IMR-90 (cell line): ENCODE data around the gene LYPD6. TPM values are rescaled to one million over a fixed set of nuclear protein-coding genes. Genes with fewer than 3 reads are reported as not detected.

Source experiments
- ATAC-seq: fragments of 200-7000 bp; cut with Tn5 transposase; 2 replicates; pipeline ENCODE4 v1.9.1; 2020; ENCODE audit warnings: low read depth, mild to moderate bottlenecking, moderate library complexity
- BruUV-seq: library from RNA; stranded (reverse); fragments of 400-500 nt; replicated peaks from 2 replicates; lab custom pipeline; 2021; lab: Mats Ljungman, UMichigan
- CTCF ChIA-PET: fragments of 300-600 bp; formaldehyde crosslinking; extraction: SDS; loops from one replicate; lab custom pipeline; 2021; ENCODE audit warnings: antibody characterized with exemption; lab: Yijun Ruan, JAX
- POLR2A ChIA-PET: fragments of 300-600 bp; sonication (Branson Sonifier 250); formaldehyde crosslinking; loops from one replicate; lab custom pipeline; 2022; ENCODE audit warnings: antibody characterized with exemption; ENCODE audit not compliant: unreplicated experiment; lab: Charles Lee
- DNase-seq: peaks from one replicate; pipeline ENCODE4 v3.0.0; 2013
- H2AFZ ChIP-seq: replicated peaks from 2 replicates; pipeline ENCODE3; 2013; ENCODE audit warnings: low read length, mild to moderate bottlenecking; ENCODE audit not compliant: poor library complexity
- H2AK5ac ChIP-seq: 2 replicates; pipeline ENCODE4 v1.6.1; 2013; ENCODE audit warnings: low read depth, low read length, inconsistent platforms
- H2AK9ac ChIP-seq: replicated peaks from 2 replicates; pipeline ENCODE3; 2013; ENCODE audit warnings: mild to moderate bottlenecking, low read depth, low read length, moderate library complexity; ENCODE audit not compliant: poor library complexity
- H2BK120ac ChIP-seq: 2 replicates; pipeline ENCODE4 v1.6.1; 2013; ENCODE audit warnings: low read depth, low read length, inconsistent platforms
- H2BK15ac ChIP-seq: 3 replicates; pipeline ENCODE4 v1.6.1; 2013; ENCODE audit warnings: low read depth, low read length, inconsistent platforms
- H2BK20ac ChIP-seq: 2 replicates; pipeline ENCODE4 v1.6.1; 2013; ENCODE audit warnings: low read depth, mild to moderate bottlenecking, inconsistent platforms, low read length, moderate library complexity
- H2BK5ac ChIP-seq: 2 replicates; pipeline ENCODE4 v1.6.1; 2013; ENCODE audit warnings: mild to moderate bottlenecking, low read depth, low read length, inconsistent platforms; ENCODE audit not compliant: poor library complexity, severe bottlenecking
- H3K14ac ChIP-seq: replicated peaks from 2 replicates; pipeline ENCODE4 v1.6.1; 2013; ENCODE audit warnings: low read depth, low read length, inconsistent platforms
- H3K18ac ChIP-seq: 2 replicates; pipeline ENCODE4 v1.6.1; 2013; ENCODE audit warnings: low read depth, low read length, control low read depth
- H3K23ac ChIP-seq: 2 replicates; pipeline ENCODE4 v1.6.1; 2013; ENCODE audit warnings: low read depth, low read length, inconsistent platforms
- H3K27ac ChIP-seq: 2 replicates; pipeline ENCODE4 v1.5.1; 2013; ENCODE audit warnings: mild to moderate bottlenecking, control low read depth, low read length; ENCODE audit not compliant: insufficient read depth
- H3K27me3 ChIP-seq: 2 replicates; pipeline ENCODE4 v1.6.1; 2013; ENCODE audit warnings: low read length; ENCODE audit not compliant: control insufficient read depth, insufficient read depth
- H3K36me3 ChIP-seq: 2 replicates; pipeline ENCODE4 v1.6.1; 2013; ENCODE audit warnings: low read length, mixed read lengths; ENCODE audit not compliant: control insufficient read depth, insufficient read depth
- H3K4ac ChIP-seq: 2 replicates; pipeline ENCODE4 v1.6.1; 2013; ENCODE audit warnings: low read depth, low read length, inconsistent platforms
- H3K4me1 ChIP-seq: 2 replicates; pipeline ENCODE4 v1.6.1; 2013; ENCODE audit warnings: low read length, mixed read lengths; ENCODE audit not compliant: control insufficient read depth, insufficient read depth
- H3K4me2 ChIP-seq: 2 replicates; pipeline ENCODE4 v1.6.1; 2013; ENCODE audit warnings: low read depth, mild to moderate bottlenecking, control low read depth, low read length, moderate library complexity
- H3K4me3 ChIP-seq: 2 replicates; pipeline ENCODE4 v1.5.1; 2013; ENCODE audit warnings: low read depth, mild to moderate bottlenecking, control low read depth, low read length, moderate library complexity; ENCODE audit not compliant: insufficient read depth
- H3K56ac ChIP-seq: 2 replicates; pipeline ENCODE4 v1.6.1; 2013; ENCODE audit warnings: low read length, inconsistent platforms; ENCODE audit not compliant: insufficient read depth; ENCODE audit errors: extremely low read depth
- H3K79me1 ChIP-seq, 2 experiments: 2 replicates each; pipeline ENCODE4 v1.6.1; 2013; ENCODE audit warnings: low read length in 2 of 2, inconsistent platforms in 1 of 2, low read depth in 1 of 2
- H3K9ac ChIP-seq: 2 replicates; pipeline ENCODE4 v1.6.1; 2013; ENCODE audit warnings: low read depth, low read length, control low read depth
- H3K9me1 ChIP-seq: 2 replicates; pipeline ENCODE4 v1.6.1; 2013; ENCODE audit warnings: low read length, inconsistent platforms; ENCODE audit not compliant: insufficient read depth
- H3K9me3 ChIP-seq: 2 replicates; pipeline ENCODE4 v1.6.1; 2013; ENCODE audit warnings: low read length; ENCODE audit not compliant: control insufficient read depth, insufficient read depth
- H4K20me1 ChIP-seq: 2 replicates; pipeline ENCODE4 v1.6.1; 2013; ENCODE audit warnings: low read length, inconsistent platforms; ENCODE audit not compliant: insufficient read depth
- H4K5ac ChIP-seq: 2 replicates; pipeline ENCODE4 v1.6.1; 2013; ENCODE audit warnings: mild to moderate bottlenecking, low read depth, low read length, control low read depth
- H4K8ac ChIP-seq, 2 experiments: 2 replicates each; pipeline ENCODE4 v1.6.1; 2013; ENCODE audit warnings: low read depth in 2 of 2, low read length in 2 of 2, control low read depth in 1 of 2, inconsistent platforms in 1 of 2
- H4K91ac ChIP-seq: 2 replicates; pipeline ENCODE4 v1.6.1; 2013; ENCODE audit warnings: low read depth, low read length, inconsistent platforms; ENCODE audit not compliant: insufficient read depth
- MXI1 ChIP-seq: IDR thresholded peaks from 2 replicates; pipeline ENCODE4 v1.6.1; 2012; ENCODE audit warnings: low read depth, mild to moderate bottlenecking, low read length, moderate library complexity, borderline replicate concordance
- POLR2A ChIP-seq: IDR thresholded peaks from 2 replicates; pipeline ENCODE4 v1.6.1; 2012; ENCODE audit warnings: mild to moderate bottlenecking, low read depth, low read length
- WGBS, 2 experiments: methylation state at CpG; one replicate each; pipeline versions ENCODE4 v1.1.5 to v1.1.7; 2013; ENCODE audit warnings: missing lambda C conversion rate in 2 of 2; ENCODE audit not compliant: insufficient read length in 1 of 2; ENCODE audit errors: extremely low coverage in 2 of 2; 5-methylcytosine and 5-hydroxymethylcytosine counted together
- dilution Hi-C: fragments of 300-500 bp; cut with HindIII; formaldehyde crosslinking; loops from one replicate; pipeline ENCODE4 v1.14.3; 2018; ENCODE audit warnings: low sequenced_read_pairs; ENCODE audit not compliant: unreplicated experiment
- in situ Hi-C: fragments of 300-500 bp; cut with MboI; formaldehyde crosslinking; loops from 3 replicates; pipeline ENCODE4 v1.14.3; 2019; ENCODE audit warnings: low sequenced_read_pairs, inconsistent platforms, mixed read lengths
- intact Hi-C: fragments of 100-400 bp; cut with micrococcal nuclease; formaldehyde crosslinking; loops from 2 replicates; pipeline ENCODE4 v1.10.0; 2022
- polyA plus RNA-seq, 3 experiments: library from polyadenylated mRNA; depleted of rRNA; stranded (reverse); fragments of >200 nt; gene quantifications; 2 replicates each; pipeline ENCODE4 v1.2.3, GENCODE V29; 2012; ENCODE audit warnings: low replicate concordance in 1 of 3
- total RNA-seq: library from RNA; depleted of rRNA; stranded (reverse); fragments of >200 nt; gene quantifications from 2 replicates; pipeline ENCODE4 v1.2.3, GENCODE V29; 2012
- TF ChIP-seq, protein P1 (sequence below): fragments of 150-350 bp; IDR thresholded peaks from 2 replicates; pipeline ENCODE4 v1.6.1; 2017; ENCODE audit warnings: mild to moderate bottlenecking, antibody characterized with exemption, low read length, low read depth

Gene LYPD6
- total and polyA plus RNA-seq, 2 of the 4 experiments (the other 2 are of a cell fraction): 0.87 to 0.90 TPM

DNA sequence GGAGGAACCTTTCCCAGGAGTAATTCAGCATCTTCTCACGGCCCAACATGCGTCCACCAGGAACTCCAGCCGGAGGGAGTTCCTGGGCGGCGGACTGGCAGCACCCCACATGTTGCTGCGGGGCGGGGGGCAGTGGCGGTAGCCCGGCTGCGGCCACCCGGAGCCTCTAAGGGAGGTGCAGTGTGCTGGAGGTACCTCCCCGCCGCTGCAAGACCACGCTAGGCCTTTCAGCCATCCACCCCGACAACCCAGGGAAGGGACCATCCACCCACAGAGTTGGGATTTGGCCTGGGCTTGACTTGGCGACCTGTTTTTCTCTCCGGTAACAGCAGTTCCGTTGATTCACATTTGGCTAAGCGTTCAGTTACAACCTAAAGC, 625 bp downstream of the LYPD6 start:
- WGBS, 2 experiments: 6% methylated on average over 7 of the region's 19 CpGs; no CpG with 5 or more reads in 1 of the 2 experiments
- BruUV-seq: no TSS peak
- Histone ChIP-seq H3K9ac (no peak overlapping the region), H3K36me3 (no peaks in the 10 kb centered on the region), H3K4me2 (peak overlapping the region; percentile 77), H2BK5ac (no peak overlapping the region), H3K27me3 (peaks cover 14% of the 10 kb centered on the region), H3K27ac (no peak overlapping the region), H3K4me1 (0 out of 2 replicates have a peak, but pooled peaks cover 3% of the 10 kb centered on the region), H4K8ac (no peak overlapping the region), H3K14ac (no peak overlapping the region), H2BK20ac (no peak overlapping the region), H2AK5ac (no peak overlapping the region), H3K4me3 (peak overlapping the region; percentile 56; the same call in 1 of the 2 replicates), H3K4ac (no peak overlapping the region; the same call in 1 of the 2 replicates), H2BK120ac (no peak overlapping the region), H2AFZ (peak overlapping the region; percentile 97), H3K9me3 (no peaks in the 10 kb centered on the region), H2BK15ac (no peak overlapping the region), H4K91ac (no peak overlapping the region), H3K79me1 (no peaks in the 10 kb centered on the region), H3K23ac (peak overlapping the region; percentile 41; the same call in 1 of the 2 replicates), H4K20me1 (no peaks in the 10 kb centered on the region), H4K5ac (no peak overlapping the region), H3K9me1 (no peaks in the 10 kb centered on the region), H2AK9ac (no peak overlapping the region), H3K56ac (peak overlapping the region; percentile 3; the same call in 1 of the 2 replicates), H3K18ac (no peak overlapping the region)
- TF ChIP-seq POLR2A: no peak
- TF ChIP-seq, protein P1, sequence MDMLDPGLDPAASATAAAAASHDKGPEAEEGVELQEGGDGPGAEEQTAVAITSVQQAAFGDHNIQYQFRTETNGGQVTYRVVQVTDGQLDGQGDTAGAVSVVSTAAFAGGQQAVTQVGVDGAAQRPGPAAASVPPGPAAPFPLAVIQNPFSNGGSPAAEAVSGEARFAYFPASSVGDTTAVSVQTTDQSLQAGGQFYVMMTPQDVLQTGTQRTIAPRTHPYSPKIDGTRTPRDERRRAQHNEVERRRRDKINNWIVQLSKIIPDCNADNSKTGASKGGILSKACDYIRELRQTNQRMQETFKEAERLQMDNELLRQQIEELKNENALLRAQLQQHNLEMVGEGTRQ: no peak
- no peak for TF ChIP-seq MXI1
- CTCF ChIA-PET: no interaction called here
- ATAC-seq (no peak), DNase-seq (no peak)
- intact Hi-C loops: loop anchor here (5.0 kb wide), 1 partner anchor 231 kb away; no protein-coding TSS in a partner anchor
- POLR2A ChIA-PET: no interaction called here
- dilution Hi-C loops: no loop called here
- in situ Hi-C loops: no loop called here
